Transverse colon (tissue), 4 donors: Measurements from ENCODE around the gene RNU5B-1. TPM values are rescaled to one million over a fixed set of nuclear protein-coding genes. Genes with fewer than 3 reads are reported as not detected.

Experiments used
- DNase-seq: peaks from one replicate; pipeline ENCODE4 v3.0.0-alpha.2; 2019
- H3K27ac ChIP-seq, 4 donors: fragments of 200-600 bp; sonication (generic); 2 replicates each; pipeline ENCODE4 v1.5.1; 2016 to 2018; ENCODE audit warnings: inconsistent platforms in 4 of 4
- H3K27me3 ChIP-seq: fragments of 200-600 bp; sonication (generic); 2 replicates; pipeline ENCODE4 v1.5.1; 2017; ENCODE audit warnings: inconsistent platforms
- H3K36me3 ChIP-seq, 4 donors: fragments of 200-600 bp; sonication (generic); 2 replicates each; pipeline ENCODE4 v1.5.1; 2017 to 2019; ENCODE audit warnings: inconsistent platforms in 4 of 4
- H3K4me1 ChIP-seq, 4 donors: fragments of 200-600 bp; sonication (generic); 2 replicates each; pipeline ENCODE4 v1.5.1; 2017 to 2020; ENCODE audit warnings: inconsistent platforms in 4 of 4
- H3K4me3 ChIP-seq, 4 donors: fragments of 200-600 bp; sonication (generic); 1 replicate in 1 of 4; 2 replicates in 3 of 4; pipeline versions ENCODE4 v1.5.1 to v1.6.1; 2017 to 2019; ENCODE audit warnings: inconsistent platforms in 4 of 4
- H3K9me3 ChIP-seq, 2 donors: fragments of 200-600 bp; sonication (generic); 2 replicates each; pipeline ENCODE4 v1.5.1; 2017 to 2019; ENCODE audit warnings: inconsistent platforms in 2 of 2
- EP300 ChIP-seq: sonication (generic); formaldehyde crosslinking; IDR thresholded peaks from one replicate; pipeline ENCODE4 v1.6.1; 2017; ENCODE audit warnings: antibody characterized with exemption, low read depth
- POLR2A ChIP-seq: fragments of 450-650 bp; IDR thresholded peaks from one replicate; pipeline ENCODE4 v1.6.1; 2016; ENCODE audit warnings: antibody characterized with exemption, mild to moderate bottlenecking, moderate library complexity
- POLR2AphosphoS5 ChIP-seq, 3 donors: sonication (generic); formaldehyde crosslinking; IDR thresholded peaks; one replicate each; pipeline ENCODE4 v1.6.1; 2016; ENCODE audit warnings: antibody characterized with exemption in 3 of 3
- whole genome bisulfite sequencing, 2 donors: methylation state at CpG; one replicate each; pipeline ENCODE4 v1.1.5; 2018; ENCODE audit warnings: low coverage in 1 of 2; 5-methylcytosine and 5-hydroxymethylcytosine counted together
- in situ Hi-C, 4 donors: fragments of 200-750 bp; cut with MboI; loops; one replicate each; pipeline versions ENCODE4 v1.15.0 to v1.15.1; 2017; ENCODE audit warnings: low sequenced_read_pairs in 3 of 4, low pct_ligation_motif_present in 1 of 4, low pct_unique_long_range_greater_than_20kb in 1 of 4
- intact Hi-C: fragments of 100-400 bp; cut with DNase I; formaldehyde crosslinking; loops from one replicate; pipeline ENCODE4 v1.15.1; 2023; ENCODE audit warnings: low total_unique reads
- total RNA-seq, 4 donors: library from RNA; depleted of rRNA; stranded (reverse); fragments of >200 nt; gene quantifications; one replicate each; pipeline ENCODE4 v1.1.0, GENCODE V29; 2016
- TF ChIP-seq, protein P1 (sequence below), 5 experiments: fragments of 200-600 bp in 3 of 5; fragments of 450-650 bp in 2 of 5; sonication (generic) in 3 of 5; IDR thresholded peaks; 1 replicate in 2 of 5; 2 replicates in 3 of 5; pipeline ENCODE4 v1.5.1; 2016 to 2017; ENCODE audit warnings: antibody characterized with exemption in 5 of 5, inconsistent platforms in 3 of 5, mild to moderate bottlenecking in 2 of 5, moderate library complexity in 1 of 5

RNU5B-1 gene
- total RNA-seq, 4 donors from 2014 or later, result not detected

DNA sequence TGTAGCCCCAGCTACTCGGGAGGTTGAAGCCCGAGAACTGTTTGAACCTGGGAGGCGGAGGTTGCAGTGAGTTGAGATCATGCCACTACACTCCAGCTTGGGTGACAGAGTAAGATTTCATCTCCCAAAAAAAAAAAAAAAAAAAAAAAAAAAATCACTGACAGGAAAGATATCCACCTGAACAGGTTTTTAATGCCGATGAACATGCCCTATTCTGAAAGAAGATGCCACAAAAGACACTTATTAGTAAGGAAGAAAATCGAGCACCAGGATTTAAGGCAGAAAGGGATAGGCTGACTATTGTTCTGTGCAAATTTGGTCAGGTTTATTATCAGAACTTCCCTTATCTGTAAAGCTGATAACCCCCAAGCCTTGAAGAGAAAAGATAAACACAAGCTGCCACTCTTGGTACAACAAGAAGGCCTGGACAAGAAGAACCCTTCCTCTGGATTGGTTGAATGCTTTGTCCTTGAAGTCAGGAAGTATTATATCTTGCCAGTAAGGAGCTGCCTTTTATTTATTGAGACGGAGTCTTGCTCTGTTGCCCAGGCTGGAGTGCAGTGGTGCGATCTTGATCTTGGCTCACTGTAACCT, 15.1 kb upstream of the RNU5B-1 start:
- Histone ChIP-seq H3K4me1 (peaks cover 4 to 19% (median 16%) of the 10 kb centered on the region in 4 donors), H3K9me3 (no peaks in the 10 kb centered on the region), H3K27me3 (no peaks in the 10 kb centered on the region), H3K36me3 (no peaks in the 10 kb centered on the region), H3K4me3 (no peak overlapping the region), H3K27ac (no peak overlapping the region)
- in situ Hi-C loops, result loop anchor here in 3 of 4 donors (25.0 kb wide), 1 partner anchor 252 kb away; the partner anchor contains the start of genes MTFMT (in 3 of the 3) and SLC51B (in 3 of the 3)
- TF ChIP-seq EP300 (no peak), POLR2AphosphoS5 (IDR thresholded peaks at IDR 0.05) (no peak), POLR2A (no peak)
- WGBS, 2 donors, result 81 to 90% methylated on average over 2 to 7 of the region's 7 CpGs
- DNase-seq, result no peak
- intact Hi-C loops, result no loop called here

DNA sequence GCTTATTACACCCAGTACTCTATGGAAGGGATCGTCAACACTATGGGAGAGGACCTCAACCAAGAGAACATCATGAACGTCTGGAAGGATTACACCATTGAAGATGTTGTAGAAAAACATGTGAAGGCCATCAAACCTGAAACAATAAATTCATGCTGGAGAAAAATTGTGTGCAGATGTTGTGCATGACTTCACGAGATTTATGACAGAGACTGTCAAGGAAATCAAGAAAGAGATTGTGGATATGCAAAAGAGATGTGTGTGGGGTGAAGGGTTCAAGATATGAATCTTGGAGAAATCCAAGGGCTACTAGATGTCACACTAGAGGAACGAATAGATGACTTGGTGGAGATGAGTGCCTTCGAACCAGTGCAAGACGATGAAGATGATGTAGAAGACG, 14.2 kb upstream of the RNU5B-1 start:
- 81 to 87% methylated on average over 7 of the region's 7 CpGs for WGBS, 2 donors
- H3K27ac ChIP-seq, result no peak overlapping the region
- no peak overlapping the region for H3K4me3 ChIP-seq
- H3K4me1 ChIP-seq, result peaks cover 4 to 18% (median 14%) of the 10 kb centered on the region in 4 donors
- H3K9me3 ChIP-seq, result no peaks in the 10 kb centered on the region
- H3K36me3 ChIP-seq, result no peaks in the 10 kb centered on the region
- no peaks in the 10 kb centered on the region for H3K27me3 ChIP-seq
- no peak for TF ChIP-seq EP300
- no peak for TF ChIP-seq POLR2A
- TF ChIP-seq, protein P1, sequence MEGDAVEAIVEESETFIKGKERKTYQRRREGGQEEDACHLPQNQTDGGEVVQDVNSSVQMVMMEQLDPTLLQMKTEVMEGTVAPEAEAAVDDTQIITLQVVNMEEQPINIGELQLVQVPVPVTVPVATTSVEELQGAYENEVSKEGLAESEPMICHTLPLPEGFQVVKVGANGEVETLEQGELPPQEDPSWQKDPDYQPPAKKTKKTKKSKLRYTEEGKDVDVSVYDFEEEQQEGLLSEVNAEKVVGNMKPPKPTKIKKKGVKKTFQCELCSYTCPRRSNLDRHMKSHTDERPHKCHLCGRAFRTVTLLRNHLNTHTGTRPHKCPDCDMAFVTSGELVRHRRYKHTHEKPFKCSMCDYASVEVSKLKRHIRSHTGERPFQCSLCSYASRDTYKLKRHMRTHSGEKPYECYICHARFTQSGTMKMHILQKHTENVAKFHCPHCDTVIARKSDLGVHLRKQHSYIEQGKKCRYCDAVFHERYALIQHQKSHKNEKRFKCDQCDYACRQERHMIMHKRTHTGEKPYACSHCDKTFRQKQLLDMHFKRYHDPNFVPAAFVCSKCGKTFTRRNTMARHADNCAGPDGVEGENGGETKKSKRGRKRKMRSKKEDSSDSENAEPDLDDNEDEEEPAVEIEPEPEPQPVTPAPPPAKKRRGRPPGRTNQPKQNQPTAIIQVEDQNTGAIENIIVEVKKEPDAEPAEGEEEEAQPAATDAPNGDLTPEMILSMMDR (IDR thresholded peaks at IDR 0.05), result no peak
- TF ChIP-seq POLR2AphosphoS5 (IDR thresholded peaks at IDR 0.05), result no peak
- intact Hi-C loops, result no loop called here
- in situ Hi-C loops, result loop anchor here in 3 of 4 donors (10.0 to 25.0 kb wide), 2 partner anchors 105 to 253 kb away; partner anchors contain the start of genes MTFMT (in 3 of the 3), SLC51B (in 3 of the 3) and CLPX (in 1 of the 3)
- no peak for DNase-seq

DNA sequence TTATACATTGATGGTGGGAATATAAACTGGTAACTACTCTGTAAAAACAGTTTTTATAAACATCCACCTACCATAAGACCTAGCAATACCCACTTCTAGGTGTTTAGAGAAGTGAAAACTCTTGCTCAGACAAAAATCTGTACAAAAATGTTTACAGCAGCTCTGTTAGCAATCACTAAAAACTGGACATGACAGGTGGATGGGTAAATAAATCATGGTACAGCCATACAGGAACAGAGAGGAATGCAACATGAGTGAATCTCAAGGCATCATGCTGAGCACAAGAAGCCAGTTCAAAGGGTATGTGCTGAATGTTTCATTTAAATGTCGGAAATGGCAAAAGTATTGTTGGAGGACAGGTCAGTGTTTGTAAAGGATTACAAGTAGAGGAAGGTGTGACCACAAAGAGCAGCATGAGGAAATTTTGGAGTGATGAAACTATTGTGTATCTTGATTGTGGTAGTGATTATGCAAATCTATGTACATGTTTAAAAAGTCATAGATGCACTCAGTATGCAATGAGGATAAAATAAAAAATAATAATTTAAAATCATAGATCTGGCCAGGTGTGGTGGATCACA, 11.4 kb upstream of the RNU5B-1 start:
- intact Hi-C loops, result no loop called here

DNA sequence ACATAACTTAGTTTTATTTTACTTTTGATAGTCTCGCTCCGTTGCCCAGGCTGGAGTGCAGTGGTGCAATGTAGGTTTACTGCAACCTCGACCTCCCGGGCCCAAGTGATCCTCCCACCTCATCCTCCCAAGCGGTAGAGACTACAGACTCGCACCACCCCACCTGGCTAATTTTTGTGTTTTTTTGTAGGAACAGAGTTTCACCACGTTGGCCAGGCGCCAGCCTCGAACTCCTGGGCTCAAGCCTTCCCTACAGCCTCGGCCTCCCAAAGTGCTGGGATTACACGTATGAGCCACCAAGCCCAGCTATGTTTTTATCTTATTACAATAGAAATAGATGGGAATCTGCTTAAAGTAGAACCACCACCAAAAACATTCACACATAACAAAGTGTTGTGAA, 5.7 kb upstream of the RNU5B-1 start:
- in situ Hi-C loops (loop anchor here in 3 of 4 donors (10.0 to 25.0 kb wide), 2 partner anchors 114 to 261 kb away; partner anchors contain the start of genes MTFMT (in 3 of the 3), SLC51B (in 3 of the 3) and CLPX (in 1 of the 3)), intact Hi-C loops (no loop called here)
- 82 to 88% methylated on average over 2 to 11 of the region's 11 CpGs for WGBS, 2 donors
- no peaks in the 10 kb centered on the region for H3K9me3 ChIP-seq
- DNase-seq, result no peak
- H3K4me3 ChIP-seq, result no peak overlapping the region
- H3K36me3 ChIP-seq, result no peaks in the 10 kb centered on the region
- no peaks in the 10 kb centered on the region for H3K27me3 ChIP-seq
- H3K27ac ChIP-seq, result no peak overlapping the region
- peaks cover 0 to 28% (median 16%) of the 10 kb centered on the region in 4 donors for H3K4me1 ChIP-seq
- TF ChIP-seq POLR2AphosphoS5 (IDR thresholded peaks at IDR 0.05), result no peak
- TF ChIP-seq EP300, result no peak

More for the DNA sequence above, 11.4 kb upstream of the RNU5B-1 start:
- no peaks in the 10 kb centered on the region for H3K36me3 ChIP-seq
- H3K27ac ChIP-seq, result no peak overlapping the region
- DNase-seq, result no peak
- H3K4me1 ChIP-seq, result peaks cover 0 to 21% (median 16%) of the 10 kb centered on the region in 4 donors
- H3K9me3 ChIP-seq, result no peaks in the 10 kb centered on the region
- in situ Hi-C loops, result loop anchor here in 3 of 4 donors (10.0 to 25.0 kb wide), 2 partner anchors 108 to 256 kb away; partner anchors contain the start of genes MTFMT (in 3 of the 3), SLC51B (in 3 of the 3) and CLPX (in 1 of the 3)
- H3K27me3 ChIP-seq, result no peaks in the 10 kb centered on the region
- H3K4me3 ChIP-seq, result no peak overlapping the region
- WGBS, 2 donors, result 77 to 89% methylated on average over 1 of the region's 1 CpG
- TF ChIP-seq POLR2A (no peak), EP300 (no peak), POLR2AphosphoS5 (IDR thresholded peaks at IDR 0.05) (no peak)
- TF ChIP-seq, protein P1 (IDR thresholded peaks at IDR 0.05), result no peak

DNA sequence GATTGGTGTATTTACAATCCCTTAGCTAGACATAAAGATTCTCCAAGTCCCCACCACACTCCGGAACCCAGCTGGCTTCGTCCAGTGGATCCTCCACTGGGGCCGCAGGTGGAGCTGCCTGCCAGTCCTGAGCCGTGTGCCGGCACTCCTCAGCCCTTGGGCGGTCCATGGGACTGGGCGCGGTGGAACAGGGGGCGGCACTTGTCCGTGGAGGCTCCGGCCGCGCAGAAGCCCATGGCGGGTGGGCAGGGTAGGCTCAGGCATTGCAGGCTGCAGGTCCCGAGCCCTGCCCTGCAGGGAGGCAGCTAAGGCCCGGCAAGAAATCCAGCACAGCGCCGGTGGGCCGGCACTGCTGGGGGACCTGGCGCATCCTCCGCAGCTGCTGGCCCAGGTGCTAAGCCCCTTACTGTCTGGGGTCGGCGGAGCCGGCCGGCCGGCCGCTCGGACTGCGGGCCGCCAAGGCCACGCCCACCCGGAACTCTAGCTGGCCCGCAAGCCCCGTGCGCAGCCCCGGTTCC, 3.5 kb upstream of the RNU5B-1 start:
- no peaks in the 10 kb centered on the region for H3K9me3 ChIP-seq
- intact Hi-C loops (no loop called here), in situ Hi-C loops (no loop called here)
- no peak overlapping the region for H3K27ac ChIP-seq
- no peaks in the 10 kb centered on the region for H3K36me3 ChIP-seq
- H3K4me1 ChIP-seq, result peaks cover 4 to 36% (median 16%) of the 10 kb centered on the region in 4 donors
- no peak for DNase-seq
- TF ChIP-seq, protein P1 (IDR thresholded peaks at IDR 0.05), result no peak
- TF ChIP-seq POLR2AphosphoS5 (IDR thresholded peaks at IDR 0.05) (no peak), POLR2A (no peak), EP300 (no peak)
- 92% methylated on average over 19 of the region's 36 CpGs; no CpG with 5 or more reads in 1 of the 2 donors for WGBS, 2 donors
- H3K4me3 ChIP-seq, result no peak overlapping the region
- H3K27me3 ChIP-seq, result no peaks in the 10 kb centered on the region
